Activated CD8-positive, alpha-beta memory T cell treated with anti-CD3 and anti-CD28 coated beads for 24 hours (primary cell): Measurements from ENCODE around the gene PRKACA.
A peak's percentile ranks its signal among the peaks of the same experiment; 100 is the strongest.

Experiments
- DNase-seq: peaks from one replicate; pipeline ENCODE4 v3.0.0-alpha.2; 2020

The PRKACA gene

GRCh38 chr19:14091813-14092462, 25.6 kb downstream of the PRKACA start:
- DNase-seq, result no peak

DNA sequence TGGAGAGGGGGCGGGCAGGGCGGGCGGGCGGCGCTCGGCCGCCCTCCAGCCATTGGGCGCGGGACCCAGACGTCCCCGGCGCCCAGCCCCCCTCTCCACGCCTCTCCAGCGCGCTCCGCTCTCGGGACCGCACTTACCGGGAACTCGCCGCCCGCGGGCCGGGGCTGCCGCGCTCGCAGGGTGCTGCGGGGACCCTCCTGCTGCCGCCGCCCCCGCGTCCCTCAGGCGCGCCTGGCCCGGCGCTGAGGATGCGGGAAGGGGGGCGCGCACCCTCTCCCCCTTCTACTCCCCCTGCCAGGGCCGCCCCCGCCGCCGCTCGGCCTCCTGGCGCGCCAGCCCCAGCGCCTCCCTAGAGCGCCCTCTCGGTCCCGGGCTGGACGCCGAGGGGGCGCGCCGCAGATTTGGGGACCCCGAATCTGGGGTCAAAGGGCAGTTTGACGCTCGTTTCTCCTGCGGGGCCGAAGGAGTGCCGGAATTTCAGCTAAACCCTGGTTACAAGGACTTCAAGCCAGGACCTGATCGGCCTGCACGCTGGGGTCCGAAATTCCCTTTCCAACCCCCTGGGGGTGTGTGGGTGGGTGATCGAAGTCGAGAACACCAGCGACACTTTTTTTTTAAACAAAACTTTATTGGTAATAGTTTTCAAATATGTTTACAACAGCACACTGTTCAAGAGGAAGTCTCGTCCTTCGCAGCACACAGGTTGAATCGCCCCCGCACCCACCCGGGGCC, 26.3 kb downstream of the PRKACA start:
- peak; percentile 88 for DNase-seq

DNA sequence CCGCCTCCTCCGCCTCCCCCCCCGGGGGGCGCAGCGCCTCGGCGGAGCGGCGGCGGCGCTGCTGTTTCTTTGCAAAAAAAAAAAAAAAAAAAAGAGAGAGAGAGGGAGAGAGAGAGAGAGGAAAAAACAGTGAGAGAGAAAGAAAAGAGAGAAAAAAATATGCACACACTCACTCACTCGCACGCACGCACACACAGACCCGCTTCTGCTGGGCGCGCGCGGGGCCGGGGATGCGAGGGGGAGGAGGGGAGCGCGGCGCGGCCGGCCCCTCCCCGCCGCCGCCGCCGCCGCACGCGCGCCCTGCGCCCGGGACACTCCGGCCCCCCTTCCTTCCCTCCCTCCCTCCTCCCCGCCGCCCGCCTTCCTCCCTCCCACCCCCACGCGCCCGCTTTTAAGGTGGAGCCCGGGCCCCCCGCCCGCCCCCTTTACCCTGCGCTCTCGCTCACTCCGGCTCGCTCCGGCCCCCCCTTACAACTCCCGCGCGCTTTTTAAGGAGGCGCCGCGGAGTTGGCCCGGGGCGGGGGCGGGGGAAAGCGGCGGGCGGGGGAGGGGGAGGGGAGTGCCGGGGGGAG, 27.0 kb downstream of the PRKACA start, which contains the start of gene SAMD1:
Gene SAMD1, minus strand, starts transcription at position 243 of the 572 bp plus-strand sequence.
- DNase-seq, result peak; percentile 88

DNA sequence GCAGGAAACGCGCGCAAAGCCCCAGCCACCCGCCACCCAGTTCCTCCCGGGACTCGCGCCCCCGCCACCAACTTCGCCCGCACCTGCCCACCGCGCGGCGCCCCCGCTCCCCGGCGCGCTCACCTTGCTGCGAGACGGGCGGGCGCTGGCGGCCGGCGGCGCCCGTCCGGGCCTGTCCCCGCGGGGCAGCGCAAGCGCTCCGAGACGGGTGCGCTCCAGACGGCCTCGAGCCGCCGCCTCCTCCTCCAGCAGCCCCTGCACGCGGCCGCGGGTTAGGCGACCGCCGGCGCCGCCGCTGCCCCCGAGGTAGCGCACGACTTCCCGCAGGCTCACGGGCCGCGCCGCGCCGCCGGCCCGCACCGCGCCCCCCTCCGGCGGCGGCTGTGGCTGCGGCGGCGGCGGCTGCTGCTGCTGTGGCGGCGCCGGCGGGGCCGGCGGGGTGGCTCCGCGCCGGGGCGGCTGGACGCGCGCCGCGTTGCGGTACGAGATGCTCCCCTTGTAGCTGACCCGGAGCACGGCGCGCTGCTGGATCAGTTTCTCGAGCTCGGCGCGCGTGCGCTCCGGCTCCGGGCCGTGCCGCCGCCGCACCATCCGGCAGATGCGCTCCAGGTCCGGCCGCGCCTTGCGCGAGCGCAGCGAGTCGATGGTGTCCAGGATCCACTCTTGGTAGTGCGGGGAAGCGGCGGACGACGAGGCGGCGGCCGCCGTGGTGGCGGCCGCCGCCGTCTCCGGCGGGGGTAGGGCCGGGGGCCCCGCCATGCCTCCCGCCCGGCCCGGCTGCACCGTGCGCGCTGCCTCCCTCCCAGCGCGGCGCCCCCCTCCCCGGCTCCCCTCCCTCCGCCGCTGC, 27.7 kb downstream of the PRKACA start:
- peak; percentile 80 for DNase-seq

- no peak for DNase-seq
Observed at GRCh38 chr19:14089412-14089661, 28.2 kb downstream of the PRKACA start.

DNA sequence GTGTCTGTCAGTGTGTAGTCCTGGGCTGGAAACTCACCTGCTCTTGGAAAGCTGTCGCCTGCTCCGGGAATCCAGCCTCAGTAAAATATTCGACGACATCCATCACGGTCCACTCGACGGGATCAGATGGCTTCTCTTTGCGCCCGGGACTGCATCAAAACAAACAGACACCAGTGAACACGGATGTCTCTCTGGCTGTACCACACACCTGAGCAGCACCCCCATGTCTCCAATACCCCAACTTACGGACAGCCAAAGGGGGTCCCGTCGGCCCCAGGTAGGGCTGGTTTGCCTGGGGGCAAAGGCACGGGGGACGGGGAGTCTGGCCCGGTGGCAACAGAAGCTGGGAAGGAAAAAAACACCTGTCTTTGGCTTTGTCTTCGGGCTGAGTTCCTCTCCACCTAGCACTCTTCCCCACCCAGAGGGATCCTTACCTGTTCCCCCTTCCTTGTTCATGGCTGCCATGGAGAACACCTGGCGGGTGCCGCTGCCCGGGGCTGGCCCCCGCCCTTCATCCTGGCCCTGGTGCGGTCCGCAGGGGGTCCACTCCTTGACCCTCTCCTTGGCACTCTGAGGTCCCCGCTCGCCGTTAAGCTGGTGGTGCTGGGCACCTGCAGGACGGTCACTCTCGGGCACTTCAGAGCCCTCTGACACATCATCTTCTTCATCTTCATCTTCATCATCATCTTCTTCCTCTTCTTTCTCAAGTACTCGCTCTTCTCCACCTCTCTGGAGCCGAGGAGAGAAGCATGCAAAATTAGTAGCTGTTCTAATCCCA, 28.7 kb downstream of the PRKACA start:
- DNase-seq, result no peak

DNA sequence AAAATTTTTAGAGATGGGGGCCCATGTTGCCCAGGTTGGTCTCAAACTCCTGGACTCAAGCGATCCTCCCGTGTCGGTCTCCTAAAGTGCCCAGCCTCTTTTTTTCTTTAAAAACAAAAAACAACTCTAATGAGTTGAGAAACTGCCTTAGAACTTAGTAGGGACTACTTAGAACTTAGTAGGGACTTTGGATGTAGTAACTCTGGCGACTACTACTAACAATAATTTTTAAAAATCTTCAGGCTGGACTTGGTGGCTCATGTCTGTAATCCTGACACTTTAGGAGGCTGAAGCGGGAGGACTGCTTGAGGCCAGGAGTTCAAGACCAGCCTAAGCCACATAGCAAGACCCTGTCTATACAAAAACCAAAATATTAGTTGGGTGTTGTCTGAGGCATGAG, 31.5 kb downstream of the PRKACA start:
- no peak for DNase-seq

DNA sequence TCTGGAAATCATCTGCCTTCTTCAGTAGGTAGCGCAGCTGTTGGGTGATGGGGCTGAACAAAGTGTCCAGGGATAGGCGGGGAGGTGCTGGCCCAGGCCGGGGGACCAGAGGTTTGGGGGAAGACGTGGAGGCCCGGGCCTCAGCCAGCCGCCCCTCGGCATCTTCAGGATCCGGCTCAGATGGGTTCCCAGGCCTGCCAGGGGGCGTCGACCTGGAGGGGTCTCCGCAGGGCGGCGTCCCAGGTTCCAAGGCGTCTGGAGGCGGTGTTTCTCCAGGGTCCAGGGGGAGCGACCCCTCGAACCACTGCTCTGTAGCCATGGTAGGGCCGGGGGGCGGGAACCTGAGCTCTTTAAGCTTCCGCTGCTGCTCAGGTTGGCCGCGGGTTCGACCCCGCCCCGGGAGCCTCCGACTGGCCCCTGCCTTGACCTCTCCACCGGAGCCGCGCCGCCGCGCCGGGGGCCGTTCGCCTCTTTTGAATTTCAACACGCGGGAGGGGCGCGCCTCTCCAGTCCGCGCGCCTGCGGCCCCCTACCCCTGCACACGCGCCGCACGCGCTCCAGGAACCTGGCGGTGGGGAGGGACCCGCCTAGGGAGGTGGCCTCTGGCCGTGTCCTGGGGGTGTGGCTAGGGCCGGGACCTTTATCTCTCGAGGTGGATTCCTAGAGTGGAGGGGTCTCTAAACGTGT, 32.1 kb downstream of the PRKACA start, which contains the start of gene C19orf67:
Gene C19orf67, minus strand, starts transcription at position 475 of the 687 bp plus-strand sequence. Its CDS starts 156 bp downstream, at position 319.
- no peak for DNase-seq

DNA sequence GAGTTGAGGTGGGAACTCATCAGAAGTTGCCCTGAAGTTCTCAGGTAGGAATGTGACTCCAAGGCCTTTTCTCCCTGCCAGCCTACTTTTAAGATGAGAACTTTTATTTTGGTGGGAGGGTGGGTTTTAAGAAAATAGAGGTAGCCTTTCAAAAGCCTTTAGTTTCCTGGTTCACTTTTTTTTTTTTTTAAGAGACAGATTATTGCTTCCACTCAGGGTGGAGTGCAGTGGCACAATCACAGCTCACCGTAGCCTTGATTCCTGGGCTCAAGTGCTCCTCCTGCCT, 34.9 kb downstream of the PRKACA start:
- DNase-seq, result no peak

GRCh38 chr19:14081797-14082674, 35.5 kb downstream of the PRKACA start:
- peak; percentile 73 for DNase-seq

DNA sequence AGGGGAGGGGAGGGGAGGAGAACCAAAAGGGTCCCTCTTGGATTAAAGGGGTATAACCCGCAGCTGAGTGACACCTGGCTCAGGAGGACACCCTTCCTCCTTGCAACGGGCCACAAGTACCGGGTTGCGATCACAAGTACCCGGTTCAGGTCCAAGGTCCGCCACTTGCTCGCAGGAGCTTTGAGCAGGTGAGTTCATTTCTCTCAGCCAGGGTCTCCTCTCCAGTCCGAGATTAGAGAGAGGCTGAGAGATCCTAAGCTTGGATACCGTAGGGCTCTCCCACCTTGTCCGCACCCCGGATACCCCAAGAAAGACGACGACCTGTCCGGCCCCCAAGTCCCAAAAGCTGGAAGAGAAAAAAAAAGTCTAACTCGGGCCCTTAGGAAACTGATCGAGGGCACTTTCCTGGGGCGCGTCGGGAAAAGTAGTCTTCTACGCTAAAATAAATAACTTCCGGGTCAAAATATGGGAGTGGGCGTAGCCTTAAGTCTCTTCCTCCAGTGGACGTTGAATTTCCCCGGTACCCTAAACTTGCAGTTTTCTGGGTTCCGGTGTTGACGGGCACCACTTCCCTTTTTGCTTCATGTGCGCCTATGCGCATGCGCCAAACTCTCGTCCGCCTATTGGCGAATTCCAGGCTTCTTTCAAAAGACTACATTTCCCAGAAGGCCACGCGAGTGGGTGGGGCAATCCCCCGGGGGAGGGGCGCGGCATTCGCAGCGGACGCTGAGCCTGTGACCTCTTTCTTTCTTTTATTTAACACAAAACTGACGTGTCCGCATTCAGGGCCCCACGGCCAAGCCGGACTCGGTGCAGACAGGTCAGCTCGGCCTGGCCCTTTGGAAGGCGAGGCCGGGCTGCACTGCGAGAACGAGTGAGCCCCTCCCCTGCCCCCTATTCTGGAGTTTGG, 36.4 kb downstream of the PRKACA start:
- peak; percentile 100 for DNase-seq

- no peak for DNase-seq
Observed at GRCh38 chr19:14078411-14078810, 39.2 kb downstream of the PRKACA start.

- DNase-seq, result no peak
Observed at GRCh38 chr19:14073925-14074838, 43.4 kb downstream of the PRKACA start.

DNA sequence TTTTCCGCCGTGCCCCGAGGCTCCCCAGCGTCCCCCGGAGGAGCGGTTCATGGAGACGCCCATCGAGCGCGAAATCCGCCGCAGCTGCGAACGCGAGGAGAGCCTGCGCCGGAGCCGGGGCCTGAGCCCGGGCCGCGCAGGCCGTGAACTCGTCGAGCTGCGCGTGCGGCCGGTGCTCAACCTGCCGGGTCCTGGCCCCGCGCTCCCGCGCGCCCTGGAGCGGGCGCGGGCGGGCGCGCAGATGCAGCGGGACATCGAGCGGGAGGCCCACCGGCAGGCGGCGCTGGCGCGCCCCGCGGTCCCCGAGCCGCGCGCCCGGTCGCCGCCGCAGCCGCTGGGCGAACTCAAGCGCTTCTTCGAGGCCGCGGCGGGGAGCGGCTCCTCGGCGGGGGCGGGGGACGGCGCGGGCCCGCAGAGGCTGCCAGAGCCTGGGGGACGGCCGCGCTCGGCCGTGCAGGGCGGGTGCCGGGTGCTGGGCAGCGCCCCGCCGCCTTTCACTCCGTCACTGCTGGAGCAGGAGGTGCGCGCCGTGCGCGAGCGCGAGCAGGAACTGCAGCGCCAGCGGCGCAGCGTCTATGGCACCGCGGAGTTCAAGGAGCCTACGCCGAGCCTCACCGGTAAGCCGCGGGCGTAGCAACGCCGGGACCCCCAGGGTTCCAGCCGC, 44.2 kb downstream of the PRKACA start:
- DNase-seq, result peak; percentile 89

DNA sequence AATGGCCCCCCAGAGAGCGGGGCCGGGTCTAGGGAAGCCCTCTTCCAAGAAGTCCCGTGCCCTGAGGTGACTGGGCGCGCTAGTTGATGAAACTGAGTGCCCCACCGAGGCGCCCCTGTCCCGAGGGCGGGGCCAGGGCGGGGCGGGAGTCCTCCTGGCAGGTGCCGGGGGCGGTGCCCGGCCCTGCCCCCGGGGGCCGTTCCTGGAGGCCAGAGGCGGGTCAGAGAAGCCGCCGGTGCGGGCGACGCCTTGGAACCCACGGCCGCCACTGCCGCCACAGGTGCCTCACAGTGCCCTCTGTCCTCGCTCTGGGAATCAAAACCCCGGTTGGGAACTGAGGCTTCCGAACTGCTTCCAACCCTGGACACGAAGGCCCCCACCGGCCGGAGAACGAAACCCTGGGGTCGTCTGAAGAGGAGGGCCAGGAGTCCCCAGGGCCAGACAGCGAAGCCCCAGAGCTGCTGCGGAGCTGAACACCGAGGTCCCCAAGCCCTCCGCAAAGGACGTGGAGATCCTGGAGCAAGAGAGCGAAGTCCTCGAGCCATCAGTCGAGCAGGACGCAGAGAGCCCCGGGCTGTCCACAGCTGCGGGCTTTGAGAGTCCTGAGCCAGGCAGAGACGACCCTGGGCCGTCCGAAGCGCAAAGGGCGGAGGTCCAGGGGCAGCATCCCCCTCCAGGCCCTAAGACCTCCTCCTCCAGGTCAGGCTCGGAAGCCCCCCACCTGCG, 44.9 kb downstream of the PRKACA start, which contains the start of gene MISP3:
Gene MISP3, plus strand, starts transcription at position 252 of the 726 bp plus-strand sequence. CDS start 524 bp downstream, outside the sequence.
- DNase-seq, result peak; percentile 69

- DNase-seq, result no peak
Observed at GRCh38 chr19:14070268-14071050, 47.1 kb downstream of the PRKACA start.

DNA sequence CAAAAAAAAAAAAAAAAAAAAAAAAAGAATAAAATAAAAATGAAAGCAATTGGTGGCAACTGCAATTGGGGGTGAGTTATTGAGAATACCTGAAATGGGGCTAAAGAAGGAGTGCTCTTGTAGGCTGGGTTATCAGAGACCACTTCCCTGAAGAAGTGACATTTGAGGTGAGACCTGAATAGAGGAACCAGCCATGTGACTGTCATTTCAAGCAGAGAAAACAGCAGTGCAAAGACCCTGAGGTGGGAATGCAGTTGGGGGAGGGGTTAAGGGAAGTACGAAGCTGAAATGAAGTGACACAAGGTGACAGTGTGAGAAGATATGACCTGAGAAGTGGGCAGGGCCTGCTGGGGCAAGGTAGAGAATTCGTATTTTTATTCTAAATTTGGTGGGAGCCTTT, 51.4 kb downstream of the PRKACA start:
- DNase-seq, result no peak
